HG02840 (cell line): ENCODE measurements around the gene KRT36.

Experiments used
- ATAC-seq: cut with Tn5 transposase; IDR thresholded peaks from one replicate; pipeline ENCODE4 v1.9.1; 2021; ENCODE audit warnings: mild to moderate bottlenecking, moderate library complexity, moderate number of reproducible peaks; ENCODE audit not compliant: unreplicated experiment, low FRiP score

The KRT36 gene

DNA sequence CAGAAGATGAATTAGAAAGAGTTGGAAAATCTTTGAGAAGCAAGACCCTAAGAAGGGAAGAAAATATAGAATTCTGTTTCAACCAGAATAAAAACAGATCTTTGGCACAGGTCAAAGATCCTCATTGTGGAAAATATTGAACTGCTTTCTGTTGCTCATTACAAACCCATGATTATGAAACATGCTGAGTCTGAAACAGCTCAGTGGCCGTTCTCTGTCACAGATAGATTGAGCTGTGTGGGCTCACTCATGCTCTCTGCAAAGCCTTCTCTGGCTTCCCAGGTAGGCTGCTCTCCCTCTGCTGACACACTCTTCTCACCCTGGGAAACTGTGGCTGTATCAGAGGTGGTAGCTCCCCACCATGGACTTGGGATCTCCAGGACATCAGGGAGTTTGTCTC, 45.5 kb downstream of the KRT36 start:
- ATAC-seq: no peak

DNA sequence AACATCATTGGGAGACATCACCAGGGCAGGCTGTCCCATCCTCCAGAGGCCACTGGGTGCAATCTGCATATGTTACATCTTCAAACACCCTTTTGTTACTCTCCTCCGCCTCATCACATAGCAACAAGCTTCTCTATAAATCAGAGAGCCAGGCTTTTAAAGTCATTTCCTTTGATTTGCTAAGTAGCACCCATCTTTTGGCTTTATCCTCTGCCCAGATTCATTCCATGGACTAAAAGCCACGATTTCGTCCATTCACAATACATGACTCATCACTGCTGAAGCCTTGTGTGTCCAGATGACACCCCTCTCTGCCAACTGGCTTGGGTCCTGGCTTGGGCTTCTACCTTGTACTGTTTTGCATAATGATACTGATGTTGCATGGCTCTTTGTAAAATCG, 47.0 kb downstream of the KRT36 start:
- no peak for ATAC-seq

GRCh38 chr17:41440531-41441033, 49.1 kb downstream of the KRT36 start, which contains the start of gene KRT38:
KRT38 (minus strand) TSS chr17:41440983; CDS start chr17:41440921, 62 bp downstream.
- ATAC-seq: no peak

DNA sequence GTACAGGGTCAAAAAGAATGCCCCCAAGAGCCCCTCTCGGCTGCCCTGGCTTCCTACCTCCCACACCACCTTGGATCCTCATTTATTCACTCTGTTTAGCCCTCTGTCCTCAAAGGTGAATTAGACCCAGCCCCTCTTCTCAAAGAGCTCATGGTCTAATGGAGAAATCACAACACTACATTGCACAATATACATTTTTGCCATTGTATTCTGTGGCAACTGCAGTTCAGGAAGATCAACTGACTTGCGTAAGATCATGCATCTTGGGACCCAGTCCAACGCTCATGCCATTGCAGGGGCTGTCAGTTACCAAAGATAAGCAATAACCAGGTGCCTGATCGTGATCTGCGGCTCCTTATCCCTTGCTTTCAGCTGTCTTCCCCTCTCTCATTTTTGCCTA, 50.3 kb downstream of the KRT36 start:
- no peak for ATAC-seq

- ATAC-seq: no peak
Measured at GRCh38 chr17:41437769-41438168, 51.9 kb downstream of the KRT36 start.

GRCh38 chr17:41437254-41437653, 52.5 kb downstream of the KRT36 start:
- no peak for ATAC-seq
